Measurements from ENCODE around the gene RLBP1. TPM values are rescaled to one million over a fixed set of nuclear protein-coding genes. Genes with fewer than 3 reads are reported as not detected.

Gene RLBP1
- total RNA-seq, 4 donors from 2014 or later: 0.13 to 0.52 (median 0.50) TPM; not detected in 1

- H3K9me3 ChIP-seq: no peaks in the 10 kb centered on the region
- H3K36me3 ChIP-seq: peaks cover 14 to 53% (median 32%) of the 10 kb centered on the region in 4 donors
- intact Hi-C loops (cut with DNase I): loop anchor here (10.0 kb wide), 2 partner anchors 103 to 233 kb away; no protein-coding TSS in a partner anchor
- WGBS: 84% methylated on average over 20 of the region's 20 CpGs
- no peak for TF ChIP-seq CTCF (IDR thresholded peaks at IDR 0.05)
- no peak for DNase-seq (ENCODE audit: extremely low spot score)
- H3K27ac ChIP-seq (replicated peaks in 1 of 4): no peak overlapping the region
- H3K4me3 ChIP-seq: no peak overlapping the region
- peaks cover 10 to 25% (median 17%) of the 10 kb centered on the region in 4 donors for H3K4me1 ChIP-seq
- no peaks in the 10 kb centered on the region for H3K27me3 ChIP-seq
These were observed 19.8 kb downstream of the RLBP1 start for GRCh38 chr15:89201465-89202005.

GRCh38 chr15:89200182-89200581 lies 21.2 kb downstream of the RLBP1 start:
- peaks cover 22 to 64% (median 40%) of the 10 kb centered on the region in 4 donors for H3K36me3 ChIP-seq
- intact Hi-C loops (cut with DNase I): loop anchor here (10.0 kb wide), 2 partner anchors 105 to 235 kb away; no protein-coding TSS in a partner anchor

GRCh38 chr15:89199746-89200145 lies 21.6 kb downstream of the RLBP1 start:
- H3K4me1 ChIP-seq: peaks cover 10 to 26% (median 20%) of the 10 kb centered on the region in 4 donors
- no peak for DNase-seq (ENCODE audit: extremely low spot score)
- no peak overlapping the region for H3K4me3 ChIP-seq
- no peak for TF ChIP-seq POLR2AphosphoS5 (IDR thresholded peaks at IDR 0.05)
- no peak for TF ChIP-seq CTCF (IDR thresholded peaks at IDR 0.05)
- TF ChIP-seq EP300 (IDR thresholded peaks at IDR 0.05): no peak
- no peak for TF ChIP-seq POLR2A (IDR thresholded peaks at IDR 0.05; ENCODE audit: low read depth)
- peaks cover 26 to 68% (median 45%) of the 10 kb centered on the region in 4 donors for H3K36me3 ChIP-seq
- peak overlapping the region; percentile 3 to 69 (median 36) for H3K27ac ChIP-seq (replicated peaks in 1 of 4)
- intact Hi-C loops (cut with DNase I): loop anchor here (10.0 kb wide), 2 partner anchors 105 to 235 kb away; no protein-coding TSS in a partner anchor
- H3K27me3 ChIP-seq: no peaks in the 10 kb centered on the region
- WGBS: 59% methylated on average over 6 of the region's 6 CpGs
- H3K9me3 ChIP-seq: no peaks in the 10 kb centered on the region

More at GRCh38 chr15:89200182-89200581, 21.2 kb downstream of the RLBP1 start:
- Histone ChIP-seq H3K9me3 (no peaks in the 10 kb centered on the region), H3K27ac (replicated peaks in 1 of 4) (peak overlapping the region; percentile 3 to 69 (median 36)), H3K4me1 (peaks cover 10 to 25% (median 19%) of the 10 kb centered on the region in 4 donors), H3K4me3 (no peak overlapping the region), H3K27me3 (no peaks in the 10 kb centered on the region)
- WGBS: 97% methylated on average over 12 of the region's 12 CpGs
- no peak for DNase-seq (ENCODE audit: extremely low spot score)
- no peak for TF ChIP-seq CTCF (IDR thresholded peaks at IDR 0.05)
- TF ChIP-seq POLR2AphosphoS5 (IDR thresholded peaks at IDR 0.05): no peak
- TF ChIP-seq POLR2A (IDR thresholded peaks at IDR 0.05; ENCODE audit: low read depth): no peak
- no peak for TF ChIP-seq EP300 (IDR thresholded peaks at IDR 0.05)

- intact Hi-C loops (cut with DNase I): no loop called here
- H3K4me3 ChIP-seq: no peak overlapping the region
- TF ChIP-seq EP300 (IDR thresholded peaks at IDR 0.05) (no peak), POLR2A (IDR thresholded peaks at IDR 0.05; ENCODE audit: low read depth) (no peak), POLR2AphosphoS5 (IDR thresholded peaks at IDR 0.05) (no peak), CTCF (IDR thresholded peaks at IDR 0.05) (no peak)
- H3K27ac ChIP-seq (replicated peaks in 1 of 4): peak overlapping the region in 3 of 4 donors; percentile 11 to 69 (median 59)
- no peaks in the 10 kb centered on the region for H3K9me3 ChIP-seq
- H3K36me3 ChIP-seq: peaks cover 34 to 77% (median 53%) of the 10 kb centered on the region in 4 donors
- peaks cover 10 to 26% (median 20%) of the 10 kb centered on the region in 4 donors for H3K4me1 ChIP-seq
- 82% methylated on average over 3 of the region's 3 CpGs for WGBS
- no peaks in the 10 kb centered on the region for H3K27me3 ChIP-seq
- DNase-seq (ENCODE audit: extremely low spot score): no peak
These were observed 22.4 kb downstream of the RLBP1 start for GRCh38 chr15:89198934-89199333.

All from esophagus muscularis mucosa (tissue), 4 donors.